Measurements from ENCODE around the gene MEIS1.

Gene MEIS1

DNA sequence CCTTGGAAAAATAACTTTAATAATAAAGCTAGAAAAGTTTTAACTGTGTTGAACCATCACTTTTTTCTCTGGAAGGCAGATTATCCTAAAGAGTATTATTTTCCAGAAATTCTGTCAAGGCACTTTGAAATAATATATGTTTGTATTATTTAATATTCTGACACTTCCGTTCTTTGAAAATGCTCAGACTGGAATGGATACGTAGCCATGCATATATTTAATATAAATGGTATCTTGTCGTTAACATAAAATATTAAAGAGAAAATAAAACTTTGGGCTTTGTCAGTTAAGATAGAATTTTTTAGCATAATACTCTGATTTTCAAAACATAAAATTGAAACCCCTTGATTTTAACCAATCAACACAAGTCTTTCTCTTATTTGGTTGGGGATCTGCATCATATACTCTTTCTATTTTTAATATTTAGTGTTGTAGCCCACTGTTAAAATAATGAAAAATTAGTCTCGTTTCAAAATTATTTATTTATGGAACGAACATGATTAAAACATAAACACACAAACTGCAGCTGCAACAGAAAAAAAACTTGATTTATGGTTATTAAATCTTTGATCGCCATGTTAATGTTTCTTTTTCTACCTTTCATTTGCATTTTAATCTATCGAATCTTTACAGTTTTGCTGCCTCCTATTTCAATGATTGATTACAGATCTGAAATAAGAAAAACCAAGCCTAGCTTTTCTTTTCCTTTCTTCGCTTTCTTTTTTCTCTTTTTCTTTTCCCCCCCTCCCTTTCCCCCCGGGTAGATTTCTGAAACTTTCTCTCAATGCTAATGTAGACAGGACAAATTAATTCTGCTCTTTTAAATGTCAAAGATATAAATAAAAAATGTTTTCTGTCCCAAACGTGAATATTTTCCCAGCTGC, 145.5 kb downstream of the MEIS1 start:
- DNase-seq (ENCODE audit: low read depth in 1 of 2, low spot score in 1 of 2) = no peak

DNA sequence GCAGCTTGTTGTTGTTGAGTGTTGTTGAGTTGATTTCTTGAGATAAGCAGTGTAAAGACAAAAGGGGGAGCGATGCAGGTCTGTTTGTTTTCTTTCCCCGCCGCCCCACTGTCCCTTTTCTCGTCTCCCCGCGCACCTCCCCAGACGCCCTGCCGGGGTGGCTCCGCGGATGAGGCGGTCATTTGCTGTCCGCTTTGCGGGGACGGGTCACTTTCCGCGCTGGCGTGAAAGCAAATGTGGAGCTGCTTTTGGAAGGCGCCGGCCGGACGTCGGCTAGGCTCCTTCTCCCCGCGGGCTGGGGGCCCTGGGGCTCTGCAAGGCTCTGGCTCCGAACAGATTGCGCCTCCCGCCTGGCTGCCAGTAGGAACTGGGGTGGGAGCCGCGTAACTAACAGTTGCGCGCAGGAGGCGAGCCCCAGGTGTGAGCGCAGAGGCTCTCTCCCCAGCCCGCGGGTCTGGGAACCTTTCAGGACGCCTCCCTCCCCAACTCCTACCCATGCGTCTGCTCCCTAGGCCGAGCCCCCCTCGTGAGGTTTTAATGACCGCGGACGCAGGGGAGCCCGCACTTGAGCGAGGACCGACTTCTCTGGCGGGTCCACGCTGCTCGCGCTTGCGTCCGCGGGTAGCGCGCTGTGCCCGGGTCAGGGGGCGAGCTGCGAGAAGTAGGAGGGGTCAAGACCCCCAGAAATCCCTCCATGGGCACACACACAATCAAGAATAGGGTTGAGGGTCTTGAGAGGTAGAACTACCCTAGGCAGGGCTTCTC, 146.6 kb downstream of the MEIS1 start:
- no peak for DNase-seq (ENCODE audit: low read depth in 1 of 2, low spot score in 1 of 2)

DNA sequence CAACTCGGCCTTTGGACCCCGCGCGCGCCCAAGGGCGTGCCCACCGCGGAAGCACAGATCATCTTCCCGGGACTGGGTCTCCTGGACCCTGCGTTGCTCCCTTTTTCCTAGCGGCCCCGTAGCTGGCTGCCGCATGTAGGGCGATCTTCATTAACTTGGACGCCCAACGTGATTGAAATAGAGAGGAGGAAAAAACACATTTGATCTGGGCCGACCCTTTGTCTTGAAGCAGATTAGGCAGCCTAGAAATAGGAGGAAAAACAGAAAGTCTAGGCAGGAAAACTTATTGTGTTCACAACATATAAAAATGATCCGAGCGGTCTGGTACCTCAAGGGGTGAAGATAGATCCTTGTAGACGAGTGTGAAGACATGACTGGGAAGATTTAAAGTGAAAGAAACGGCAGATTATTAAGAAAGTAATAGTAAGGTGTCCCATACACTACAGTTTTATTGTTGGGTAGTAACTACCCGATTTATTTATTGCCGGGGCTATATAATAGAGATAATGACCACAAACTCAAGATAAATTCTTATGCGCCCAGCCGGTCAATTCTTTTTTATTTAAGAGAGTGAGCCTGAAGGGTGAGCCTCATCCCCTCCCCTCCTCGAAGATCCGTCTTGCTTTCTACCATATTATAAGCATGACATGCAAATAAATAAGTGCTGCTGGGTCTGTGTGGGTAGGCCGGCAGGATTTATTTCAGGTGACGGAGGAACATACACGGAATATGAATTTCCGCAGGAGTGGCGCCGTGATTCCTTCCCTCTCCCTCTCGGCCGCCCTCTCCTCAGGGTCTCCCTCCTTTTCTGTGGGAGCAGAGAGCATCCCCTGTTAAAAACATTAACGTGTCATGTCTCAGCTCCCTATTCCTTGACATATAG, 147.4 kb downstream of the MEIS1 start:
- DNase-seq (ENCODE audit: low read depth in 1 of 2, low spot score in 1 of 2) = no peak

DNA sequence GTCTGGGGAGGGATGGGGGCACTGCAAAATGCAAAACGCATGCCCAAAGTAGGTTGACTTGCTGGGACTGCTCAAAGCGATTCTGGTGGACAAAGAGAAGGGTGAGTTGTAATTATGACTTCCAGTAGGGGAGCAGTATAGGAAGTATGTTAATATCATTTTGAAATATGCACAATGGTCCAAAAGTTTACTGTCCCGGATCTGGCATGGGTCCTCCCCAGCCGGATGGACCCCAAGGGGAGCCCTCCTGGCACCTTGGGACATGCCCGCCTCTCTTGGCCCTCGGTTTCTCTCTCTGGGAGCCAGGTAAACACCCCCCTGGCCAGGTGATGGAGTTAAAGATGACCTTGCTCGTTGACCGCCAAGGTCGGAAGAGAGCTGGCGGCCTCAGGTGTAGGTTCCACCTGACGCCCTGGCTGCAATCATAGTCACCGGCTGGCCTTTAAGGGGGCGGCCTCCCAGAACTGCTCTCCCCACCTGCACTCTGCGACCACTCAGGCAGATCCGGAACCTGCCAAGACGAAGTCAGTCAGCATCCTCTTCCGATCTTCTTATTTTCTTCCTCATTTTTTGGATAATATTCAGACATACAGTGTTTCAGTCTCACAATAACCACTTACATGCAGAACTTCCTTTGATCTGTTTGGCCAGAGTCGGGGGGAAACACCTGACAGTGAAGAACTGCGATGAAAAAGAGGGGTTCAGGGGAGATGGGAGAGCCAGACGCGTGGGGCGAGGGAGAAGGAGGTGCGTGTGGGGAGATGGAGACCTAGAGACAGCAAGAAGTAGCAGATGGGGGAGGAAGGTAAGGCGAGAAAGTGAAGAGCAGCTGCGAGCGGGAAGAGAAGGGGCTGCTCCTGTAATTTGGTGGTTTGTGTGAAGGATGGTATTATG, 148.3 kb downstream of the MEIS1 start:
- DNase-seq (ENCODE audit: low read depth in 1 of 2, low spot score in 1 of 2) = no peak

DNA sequence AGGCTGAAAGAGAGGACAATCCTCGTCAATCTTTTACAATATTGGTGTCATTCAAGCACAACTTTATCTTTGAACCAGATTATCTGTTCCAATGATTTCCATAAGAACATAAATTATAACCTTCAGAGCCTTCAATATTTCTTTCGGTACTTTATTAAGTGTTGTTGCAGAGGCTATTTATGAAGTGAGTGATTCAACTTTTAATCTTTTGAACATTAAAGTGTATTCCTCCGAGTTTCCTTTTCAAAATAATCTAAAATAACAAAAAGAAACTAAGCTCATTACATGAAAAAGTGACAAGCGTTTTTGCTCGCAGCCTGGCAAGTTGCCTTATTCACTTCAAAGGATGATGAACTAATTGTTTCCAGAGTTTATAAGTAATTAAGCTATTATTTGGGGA, 149.0 kb downstream of the MEIS1 start:
- DNase-seq (ENCODE audit: low read depth in 1 of 2, low spot score in 1 of 2) = no peak

DNA sequence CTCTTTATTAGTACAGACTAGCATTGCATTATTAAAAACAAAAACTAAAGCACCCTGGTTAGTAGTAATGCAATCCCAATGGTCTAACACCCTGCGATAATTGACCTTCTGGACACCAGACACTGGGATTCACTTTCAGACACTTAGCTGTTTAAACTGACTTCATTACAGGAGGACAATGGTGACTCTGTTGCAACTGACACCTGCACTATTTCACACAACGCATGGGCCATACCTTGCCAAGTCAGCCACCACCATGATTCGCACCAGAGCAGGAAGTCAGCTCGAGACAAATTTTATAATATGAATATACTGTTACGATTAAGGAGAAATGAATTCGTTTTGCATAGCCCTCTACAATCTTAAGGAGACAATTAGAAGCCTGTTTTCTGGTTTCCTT, 150.7 kb downstream of the MEIS1 start:
- no peak for DNase-seq (ENCODE audit: low read depth in 1 of 2, low spot score in 1 of 2)

DNA sequence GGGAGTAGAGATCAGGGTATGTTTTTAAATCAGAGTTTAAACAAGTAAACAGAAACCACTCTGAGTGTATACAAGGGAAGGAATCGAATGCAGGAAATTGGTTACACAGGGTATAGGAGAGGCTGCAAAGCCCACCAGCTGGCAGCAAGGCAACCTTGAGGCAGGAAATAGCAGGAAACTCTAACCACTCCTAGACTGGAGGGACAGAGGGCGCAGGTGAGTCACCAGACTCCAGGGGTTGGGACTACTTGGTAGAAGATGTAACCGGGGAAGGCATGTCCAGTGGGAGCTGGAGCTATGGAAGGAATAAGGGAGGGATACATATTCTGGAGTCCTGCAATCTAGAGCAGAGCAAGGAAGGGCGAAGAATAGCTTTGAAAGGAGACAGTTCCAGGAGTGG, 152.3 kb downstream of the MEIS1 start:
- DNase-seq (ENCODE audit: low read depth in 1 of 2, low spot score in 1 of 2) = no peak

DNA sequence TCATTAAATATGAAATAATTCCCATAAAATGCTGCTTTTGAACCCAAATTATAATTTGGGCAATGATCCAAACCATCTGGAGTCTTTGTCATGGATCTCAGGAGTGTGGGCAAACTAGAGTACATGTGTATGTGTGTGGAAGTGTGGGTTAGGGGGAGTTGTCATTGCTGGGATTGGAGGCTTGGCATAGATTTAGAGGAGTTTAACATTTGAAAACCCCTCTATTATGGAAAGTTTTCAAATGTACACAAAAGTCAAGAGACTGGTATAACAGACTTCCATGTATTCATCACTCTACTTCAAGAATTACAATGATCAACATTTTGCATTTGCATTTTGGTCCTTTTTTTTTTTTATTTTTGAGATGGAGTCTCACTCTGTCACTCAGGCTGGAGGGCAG, 159.1 kb downstream of the MEIS1 start:
- no peak for DNase-seq (ENCODE audit: low read depth in 1 of 2, low spot score in 1 of 2)

DNA sequence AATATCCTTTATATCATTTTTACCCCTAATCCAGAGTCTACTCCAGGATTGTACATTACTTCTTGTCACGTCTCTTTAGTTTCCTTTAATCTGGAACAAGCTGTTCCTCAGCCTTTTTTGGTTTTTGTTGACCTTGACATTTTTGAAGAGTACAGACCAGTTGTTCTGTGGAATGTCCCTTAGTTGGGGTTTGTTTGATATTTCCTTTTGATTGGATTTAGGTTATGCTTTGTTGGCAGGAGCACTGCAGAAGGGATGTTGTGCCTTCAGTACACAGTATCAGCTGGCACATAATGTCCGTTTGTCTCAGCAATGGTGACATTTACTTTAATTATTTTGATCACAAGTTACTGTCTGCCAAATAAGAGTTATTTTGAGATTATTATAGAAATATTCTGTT, 160.6 kb downstream of the MEIS1 start:
- DNase-seq (ENCODE audit: low read depth in 1 of 2, low spot score in 1 of 2) = no peak

DNA sequence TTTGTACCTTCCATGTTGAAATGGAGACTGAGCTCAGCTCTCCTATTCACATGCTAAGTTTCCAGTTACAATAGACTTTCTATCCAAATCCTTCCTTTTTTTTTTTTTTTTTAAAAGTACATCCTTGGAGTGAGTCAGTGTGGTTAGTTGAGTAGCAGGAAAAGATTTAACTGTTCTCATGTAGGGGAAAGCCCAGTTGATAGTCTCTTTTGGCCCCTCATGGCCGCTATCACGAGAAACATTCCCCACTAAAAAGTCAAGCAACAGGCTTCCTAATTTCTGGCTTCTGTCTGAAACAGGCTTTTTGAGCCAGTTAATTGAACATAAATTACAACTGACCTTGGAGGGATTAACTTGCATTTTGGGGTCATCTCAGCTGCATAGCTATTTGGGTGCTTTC, 161.3 kb downstream of the MEIS1 start:
- no peak for DNase-seq (ENCODE audit: low read depth in 1 of 2, low spot score in 1 of 2)

DNA sequence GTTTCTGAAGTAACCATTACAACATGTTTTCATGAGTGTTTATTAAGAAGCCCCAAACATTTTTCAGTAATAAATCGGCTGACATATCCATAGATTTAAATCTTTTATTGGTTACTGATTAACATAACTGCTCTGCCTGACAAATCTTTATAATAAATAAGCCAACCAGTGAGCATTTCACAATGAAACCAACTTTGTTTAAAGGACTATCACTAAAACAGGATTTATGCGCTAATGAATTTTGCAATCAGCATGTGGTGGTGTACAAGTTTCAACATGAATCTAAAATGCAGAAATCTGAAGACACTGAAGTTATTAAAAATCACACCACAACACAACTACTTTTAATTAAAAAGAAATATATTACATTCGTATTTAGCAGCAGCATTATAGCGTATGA, 166.7 kb downstream of the MEIS1 start:
- no peak for DNase-seq (ENCODE audit: low read depth in 1 of 2, low spot score in 1 of 2)

DNA sequence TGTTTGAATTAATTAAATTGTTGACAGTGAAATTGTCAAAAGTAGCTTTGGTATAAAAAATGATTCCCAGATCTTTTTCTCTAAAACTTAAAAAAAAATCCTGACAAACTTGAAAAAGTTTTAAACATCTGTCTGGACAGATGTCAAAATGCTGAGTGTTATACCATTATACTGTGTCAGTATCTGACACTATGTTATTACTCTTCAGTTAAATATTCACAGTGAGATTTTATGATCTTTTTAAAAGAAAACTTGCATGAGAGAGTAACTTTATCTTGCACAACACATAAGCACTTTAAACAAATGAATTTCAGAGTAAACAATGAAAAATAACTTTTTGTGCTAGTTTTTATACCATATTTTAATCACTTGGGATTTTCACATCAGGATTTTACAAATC, 167.4 kb downstream of the MEIS1 start:
- no peak for DNase-seq (ENCODE audit: low read depth in 1 of 2, low spot score in 1 of 2)

DNA sequence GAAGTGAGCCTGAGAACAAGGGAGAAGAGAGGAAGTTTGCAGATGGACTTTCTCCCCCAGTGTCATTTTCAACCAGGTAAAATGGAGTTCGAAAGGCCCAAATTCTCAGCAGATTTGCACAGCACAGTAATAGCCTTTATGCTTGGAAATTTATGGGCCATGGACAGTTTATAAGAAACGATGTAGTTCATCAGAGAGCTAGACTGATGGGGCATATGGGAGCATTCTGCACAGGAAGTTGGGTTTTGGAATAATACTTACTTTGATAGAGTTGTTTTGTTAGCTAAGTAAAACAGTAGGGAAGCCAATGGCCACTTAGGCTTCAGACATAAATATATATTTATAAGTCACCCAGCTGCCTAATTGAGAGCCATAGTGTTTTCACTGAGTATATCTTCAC, 169.4 kb downstream of the MEIS1 start:
- no peak for DNase-seq (ENCODE audit: low read depth in 1 of 2, low spot score in 1 of 2)

DNA sequence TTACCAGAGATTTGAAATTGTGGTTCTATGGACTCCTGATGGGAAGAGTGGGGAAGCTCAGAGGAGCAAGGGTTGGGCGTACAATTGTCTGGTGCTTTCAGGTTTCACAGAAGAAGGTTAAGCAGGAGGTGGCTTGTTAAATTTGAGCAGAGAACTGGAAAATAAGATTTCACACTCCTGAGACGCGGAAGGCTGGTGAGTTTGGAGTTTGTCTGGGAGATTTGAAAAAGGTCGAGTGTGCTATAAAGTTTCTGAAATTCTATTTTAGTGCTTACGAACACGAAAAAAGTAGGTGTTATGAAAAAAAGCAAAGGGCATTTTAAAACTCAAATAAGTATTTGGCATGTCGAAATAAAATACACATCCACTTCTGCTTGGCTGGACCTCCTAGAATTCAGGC, 170.1 kb downstream of the MEIS1 start:
- no peak for DNase-seq (ENCODE audit: low read depth in 1 of 2, low spot score in 1 of 2)

DNA sequence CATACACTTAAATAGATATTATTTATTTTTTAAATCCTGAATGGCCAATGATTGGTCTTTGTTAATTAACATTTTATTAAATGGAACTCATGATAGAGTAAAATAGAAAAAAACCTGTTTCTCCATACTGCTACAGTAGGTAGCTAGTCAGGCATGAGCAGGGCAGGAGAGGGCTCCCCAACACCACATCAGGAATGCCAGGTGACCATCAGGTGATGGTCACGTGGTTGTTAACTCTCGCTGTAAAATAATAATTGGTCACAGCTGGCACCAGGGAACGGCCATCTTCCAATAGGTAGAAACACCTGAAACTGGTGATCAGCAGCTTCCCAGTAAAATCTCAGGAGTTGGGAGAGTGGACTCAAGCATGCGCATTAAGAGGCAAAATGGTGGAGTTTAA, 172.2 kb downstream of the MEIS1 start:
- no peak for DNase-seq (ENCODE audit: low read depth in 1 of 2, low spot score in 1 of 2)
